MCF 10A (cell line): Measurements from ENCODE around the gene SNX10. TPM values are rescaled to one million over a fixed set of nuclear protein-coding genes. Genes with fewer than 3 reads are reported as not detected.

Experiments used
- BruUV-seq: library from RNA; stranded (reverse); fragments of 400-500 nt; replicated peaks from 2 replicates; lab custom pipeline; 2021; lab: Mats Ljungman, UMichigan
- CTCF ChIA-PET: fragments of 300-600 bp; sonication (Branson Sonifier 250); formaldehyde crosslinking; extraction: SDS; loops from one replicate; lab custom pipeline; 2021; ENCODE audit warnings: antibody characterized with exemption, inconsistent platforms; lab: Yijun Ruan, JAX
- POLR2A ChIA-PET: fragments of 300-600, 350-650 bp; sonication (Branson Sonifier 250); formaldehyde crosslinking; extraction: SDS; loops from one replicate; lab custom pipeline; 2020; ENCODE audit warnings: antibody characterized with exemption, inconsistent platforms; lab: Yijun Ruan, JAX
- DNase-seq: peaks from one replicate; pipeline ENCODE4 v3.0.0-alpha.2; 2018; ENCODE audit not compliant: unreplicated experiment
- H3K27ac Mint-ChIP-seq: one replicate; pipeline ENCODE4 v1.8.0; 2022; ENCODE audit warnings: mild to moderate bottlenecking, low read depth, mixed read lengths; ENCODE audit not compliant: unreplicated experiment
- H3K27me3 Mint-ChIP-seq: one replicate; pipeline ENCODE4 v1.8.0; 2022; ENCODE audit warnings: mixed read lengths; ENCODE audit not compliant: insufficient read depth, unreplicated experiment
- H3K36me3 Mint-ChIP-seq: one replicate; pipeline ENCODE4 v1.8.0; 2022; ENCODE audit warnings: mild to moderate bottlenecking, moderate library complexity, mixed read lengths; ENCODE audit not compliant: insufficient read depth, unreplicated experiment
- H3K4me1 Mint-ChIP-seq: one replicate; pipeline ENCODE4 v1.8.0; 2022; ENCODE audit warnings: mixed read lengths; ENCODE audit not compliant: insufficient read depth, unreplicated experiment
- H3K4me3 Mint-ChIP-seq: one replicate; pipeline ENCODE4 v1.8.0; 2022; ENCODE audit warnings: mild to moderate bottlenecking, moderate library complexity, mixed read lengths; ENCODE audit not compliant: unreplicated experiment
- H3K9me3 Mint-ChIP-seq: one replicate; pipeline ENCODE4 v1.8.0; 2022; ENCODE audit warnings: mixed read lengths; ENCODE audit not compliant: unreplicated experiment
- CTCF ChIP-seq: fragments of 200-600 bp; IDR thresholded peaks from one replicate; pipeline ENCODE4 v1.8.0; 2022; ENCODE audit warnings: antibody characterized with exemption, mild to moderate bottlenecking; ENCODE audit not compliant: unreplicated experiment
- intact Hi-C: fragments of 100-400 bp; cut with micrococcal nuclease; formaldehyde crosslinking; loops from 2 replicates; pipeline ENCODE4 v1.14.1; 2022
- total RNA-seq: library from RNA; stranded (reverse); gene quantifications from 2 replicates; pipeline ENCODE4 v1.2.3, GENCODE V29; 2022

SNX10 gene
- total RNA-seq, 1 experiment from 2014 or later: 7.1 TPM

- H3K4me3 Mint-ChIP-seq: no peak overlapping the region
- H3K9me3 Mint-ChIP-seq: no peaks in the 10 kb centered on the region
- CTCF ChIA-PET: interaction anchor here (1.1 kb wide), 1 partner anchor 55 kb away, joined by 3 read pairs; no protein-coding TSS in a partner anchor
- no peaks in the 10 kb centered on the region for H3K27me3 Mint-ChIP-seq
- POLR2A ChIA-PET: no interaction called here
- TF ChIP-seq CTCF: no peak
- H3K36me3 Mint-ChIP-seq: no peaks in the 10 kb centered on the region
- H3K27ac Mint-ChIP-seq: no peak overlapping the region
- BruUV-seq: no TSS peak
- intact Hi-C loops: loop anchor here (5.0 kb wide), 1 partner anchor 144 kb away; the partner anchor contains the start of genes CBX3 and HNRNPA2B1
- H3K4me1 Mint-ChIP-seq: peaks cover 20% of the 10 kb centered on the region
- no peak for DNase-seq
These were observed 54.2 kb downstream of the SNX10 start for GRCh38 chr7:26345837-26346236.

DNA sequence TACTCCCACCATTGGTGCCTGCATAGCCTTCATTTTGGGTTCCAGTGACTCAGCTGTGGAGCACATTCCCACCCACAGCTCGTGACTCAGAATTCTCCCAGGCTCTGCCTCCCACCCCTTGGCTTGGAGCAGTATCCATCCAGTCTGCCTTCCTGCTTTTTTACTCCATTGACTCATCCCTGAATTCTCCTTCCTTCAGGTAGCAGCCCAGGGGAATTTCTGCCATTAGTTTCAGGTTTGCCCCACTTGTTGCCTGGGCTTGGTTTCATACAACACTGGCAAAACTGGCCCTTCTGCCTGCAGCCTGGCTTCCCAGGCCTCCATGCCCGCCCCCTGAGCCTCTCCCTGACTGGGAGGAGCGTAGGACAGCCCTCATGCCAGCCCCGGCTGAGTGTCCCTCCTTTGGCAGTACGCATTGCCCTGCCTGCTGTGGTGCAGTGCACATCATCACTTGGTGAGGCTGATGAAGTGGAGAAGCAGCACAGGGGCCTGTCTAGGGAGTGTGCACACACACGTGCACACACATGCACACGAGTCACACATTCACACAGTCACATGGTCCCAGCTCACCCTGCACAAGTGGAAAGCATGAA, 55.0 kb downstream of the SNX10 start:
- CTCF ChIA-PET: interaction anchor here (0.7 to 1.5 kb wide), 2 partner anchors 10 to 752 kb away, joined by 3 read pairs; no protein-coding TSS in a partner anchor

GRCh38 chr7:26348234-26348851, 56.7 kb downstream of the SNX10 start:
- Mint-ChIP-seq H3K9me3 (no peaks in the 10 kb centered on the region), H3K27me3 (no peaks in the 10 kb centered on the region), H3K36me3 (no peaks in the 10 kb centered on the region), H3K4me1 (peaks cover 20% of the 10 kb centered on the region), H3K4me3 (no peak overlapping the region), H3K27ac (no peak overlapping the region)
- ChIA-PET CTCF (interaction anchor here (0.5 to 1.9 kb wide), 10 partner anchors 17 to 456 kb away, joined by 3 to 10 read pairs (median 3); no protein-coding TSS in a partner anchor), POLR2A (no interaction called here)
- intact Hi-C loops: loop anchor here (5.0 kb wide), 1 partner anchor 146 kb away; the partner anchor contains the start of genes CBX3 and HNRNPA2B1
- TF ChIP-seq CTCF: no peak
- no TSS peak for BruUV-seq
- DNase-seq: no peak

More for the DNA sequence above, 55.0 kb downstream of the SNX10 start:
- H3K27ac Mint-ChIP-seq: no peak overlapping the region
- peak; percentile 80 for DNase-seq
- no TSS peak for BruUV-seq
- no peak for TF ChIP-seq CTCF
- H3K27me3 Mint-ChIP-seq: no peaks in the 10 kb centered on the region
- POLR2A ChIA-PET: no interaction called here
- H3K36me3 Mint-ChIP-seq: no peaks in the 10 kb centered on the region
- peaks cover 20% of the 10 kb centered on the region for H3K4me1 Mint-ChIP-seq
- H3K9me3 Mint-ChIP-seq: no peaks in the 10 kb centered on the region
- intact Hi-C loops: loop anchor here (5.0 kb wide), 1 partner anchor 144 kb away; the partner anchor contains the start of genes CBX3 and HNRNPA2B1
- no peak overlapping the region for H3K4me3 Mint-ChIP-seq
